HCT116 (cell line): ENCODE measurements around the gene CAMKK1. TPM values are rescaled to one million over a fixed set of nuclear protein-coding genes. Genes with fewer than 3 reads are reported as not detected.

Experiments
- ATAC-seq: fragments of 200-7000 bp; cut with Tn5 transposase; 2 replicates; pipeline ENCODE4 v1.9.1; 2020; ENCODE audit warnings: mild to moderate bottlenecking, moderate library complexity
- BruUV-seq: library from RNA; stranded (reverse); fragments of 400-500 nt; replicated peaks from 2 replicates; lab custom pipeline; 2021; lab: Mats Ljungman, UMichigan
- CTCF ChIA-PET: fragments of 300-600 bp; sonication (Branson Sonifier 250); formaldehyde crosslinking; loops from one replicate; lab custom pipeline; 2021; ENCODE audit warnings: antibody characterized with exemption; lab: Charles Lee
- POLR2A ChIA-PET: fragments of 300-600, 350-600 bp; sonication (Branson Sonifier 250); formaldehyde crosslinking; loops from one replicate; lab custom pipeline; 2021; ENCODE audit warnings: antibody characterized with exemption; lab: Charles Lee
- RAD21 ChIA-PET, 2 experiments: fragments of 300-600 bp; sonication (Branson Sonifier 250); formaldehyde crosslinking; loops; one replicate each; lab custom pipeline; 2023; ENCODE audit warnings: low total read pairs in 2 of 2; ENCODE audit not compliant: uncharacterized antibody in 2 of 2, unreplicated experiment in 2 of 2, low non-redundant PET in 1 of 2; lab: Charles Lee
- DNase-seq: peaks from one replicate; pipeline ENCODE4 v3.0.0-alpha.2; 2010; ENCODE audit warnings: low read depth, low spot score
- H2AFZ ChIP-seq: fragments of 200-600 bp; shearing (Covaris generic), sonication (generic); 2 replicates; pipeline ENCODE4 v1.6.1; 2017; ENCODE audit warnings: low read depth, mixed run types, mixed read lengths, antibody characterized with exemption, low read length; ENCODE audit not compliant: poor library complexity, severe bottlenecking
- H3K27ac ChIP-seq: 2 replicates; pipeline ENCODE4 v1.5.1; 2012; ENCODE audit warnings: low read depth, low read length
- H3K27me3 ChIP-seq: fragments of 200-600 bp; sonication (generic); 2 replicates; pipeline ENCODE4 v1.6.1; 2016; ENCODE audit warnings: mixed run types, low read length, mixed read lengths; ENCODE audit not compliant: insufficient read depth
- H3K36me3 ChIP-seq, 2 experiments: fragments of 200-500 bp in 1 of 2; fragments of 200-600 bp in 1 of 2; sonication (Bioruptor generic) in 1 of 2; sonication (generic) in 1 of 2; 2 replicates each; pipeline versions ENCODE4 v1.5.1 to v1.6.1; 2014 to 2016; ENCODE audit warnings: low read length in 2 of 2, inconsistent platforms in 1 of 2, mixed read lengths in 1 of 2, mixed run types in 1 of 2; ENCODE audit not compliant: insufficient read depth in 2 of 2, control insufficient read depth in 1 of 2
- H3K4me1 ChIP-seq, 2 experiments: fragments of 200-600 bp in 1 of 2; sonication (generic) in 1 of 2; 2 replicates each; pipeline versions ENCODE4 v1.5.1 to v1.6.1; 2012 to 2017; ENCODE audit warnings: low read length in 2 of 2, inconsistent platforms in 1 of 2, mild to moderate bottlenecking in 1 of 2, mixed read lengths in 1 of 2, mixed run types in 1 of 2, moderate library complexity in 1 of 2; ENCODE audit not compliant: insufficient read depth in 2 of 2, control insufficient read depth in 1 of 2
- H3K4me2 ChIP-seq: fragments of 200-600 bp; sonication (generic); 2 replicates; pipeline ENCODE4 v1.6.1; 2017; ENCODE audit warnings: mixed run types, low read length, mixed read lengths
- H3K4me3 ChIP-seq, 2 experiments: fragments of 200-600 bp in 1 of 2; sonication (generic) in 1 of 2; replicated peaks in 1 of 2; 2 replicates each; pipeline ENCODE4 v1.5.1; 2011 to 2016; ENCODE audit warnings: low read length in 2 of 2, control low read depth in 1 of 2, low read depth in 1 of 2, mild to moderate bottlenecking in 1 of 2, mixed read lengths in 1 of 2, mixed run types in 1 of 2
- H3K79me2 ChIP-seq: fragments of 200-600 bp; sonication (generic); 2 replicates; pipeline ENCODE4 v1.6.1; 2017; ENCODE audit warnings: mild to moderate bottlenecking, mixed run types, low read length, moderate library complexity, mixed read lengths; ENCODE audit not compliant: insufficient read depth
- H3K9ac ChIP-seq: fragments of 200-600 bp; sonication (generic); 2 replicates; pipeline ENCODE4 v1.6.1; 2016; ENCODE audit warnings: low read length, mixed read lengths
- H3K9me2 ChIP-seq: fragments of 200-600 bp; sonication (generic), shearing (Covaris generic); 2 replicates; pipeline ENCODE4 v1.6.1; 2017; ENCODE audit warnings: mixed run types, mild to moderate bottlenecking, moderate library complexity; ENCODE audit not compliant: insufficient read depth
- H3K9me3 ChIP-seq, 2 experiments: fragments of 200-500 bp in 1 of 2; fragments of 200-600 bp in 1 of 2; sonication (Bioruptor generic) in 1 of 2; sonication (generic) in 1 of 2; 2 replicates each; pipeline ENCODE4 v1.6.1; 2014 to 2017; ENCODE audit warnings: low read length in 2 of 2, mixed read lengths in 2 of 2, inconsistent platforms in 1 of 2, low read depth in 1 of 2, mild to moderate bottlenecking in 1 of 2, mixed run types in 1 of 2, moderate library complexity in 1 of 2; ENCODE audit not compliant: control insufficient read depth in 1 of 2, insufficient read depth in 1 of 2
- H4K20me1 ChIP-seq: fragments of 200-600 bp; sonication (generic), shearing (Covaris generic); 2 replicates; pipeline ENCODE4 v1.6.1; 2017; ENCODE audit warnings: mixed run types, mild to moderate bottlenecking, moderate library complexity; ENCODE audit not compliant: insufficient read depth
- EGR1 ChIP-seq: IDR thresholded peaks from 2 replicates; pipeline ENCODE4 v1.6.1; 2012; ENCODE audit warnings: low read depth
- ELF1 ChIP-seq: IDR thresholded peaks from 2 replicates; pipeline ENCODE4 v1.6.1; 2012; ENCODE audit warnings: low read depth, borderline replicate concordance
- JUND ChIP-seq: IDR thresholded peaks from 2 replicates; pipeline ENCODE4 v1.6.1; 2012
- POLR2A ChIP-seq: IDR thresholded peaks from 2 replicates; pipeline ENCODE4 v1.7.0; 2011; ENCODE audit warnings: borderline replicate concordance; ENCODE audit not compliant: insufficient read depth, insufficient read length; ENCODE audit errors: extremely low read depth
- POLR2AphosphoS5 ChIP-seq: IDR thresholded peaks from 2 replicates; pipeline ENCODE4 v1.6.1; 2011; ENCODE audit warnings: mild to moderate bottlenecking, low read depth, low read length, moderate library complexity
- SP1 ChIP-seq: IDR thresholded peaks from 2 replicates; pipeline ENCODE4 v1.6.1; 2012; ENCODE audit warnings: low read depth
- TCF7L2 ChIP-seq: IDR thresholded peaks from 2 replicates; pipeline ENCODE4 v1.7.0; 2011; ENCODE audit warnings: borderline replicate concordance, inconsistent platforms; ENCODE audit not compliant: insufficient read depth, insufficient read length; ENCODE audit errors: extremely low read depth
- YY1 ChIP-seq: IDR thresholded peaks from 2 replicates; pipeline ENCODE4 v1.6.1; 2011; ENCODE audit warnings: low read length, low read depth, moderate library complexity, mild to moderate bottlenecking; ENCODE audit not compliant: insufficient replicate concordance; ENCODE audit errors: extremely low read depth
- ZFX ChIP-seq: fragments of 450-650 bp; IDR thresholded peaks from 2 replicates; pipeline ENCODE4 v1.6.1; 2017
- intact Hi-C: fragments of 100-400 bp; cut with micrococcal nuclease; formaldehyde crosslinking; loops from 2 replicates; pipeline ENCODE4 v1.10.0; 2022
- total RNA-seq: library from RNA; stranded (reverse); gene quantifications from one replicate; pipeline ENCODE4 v1.2.1, GENCODE V29; 2021; ENCODE audit not compliant: unreplicated experiment
- TF ChIP-seq, protein P1 (sequence below), 3 experiments: fragments of 200-600 bp in 1 of 3; sonication (generic) in 1 of 3; IDR thresholded peaks in 2 of 3; conservative IDR thresholded peaks in 1 of 3; 2 replicates each; pipeline ENCODE4 v1.5.1; 2012 to 2017; ENCODE audit warnings: low read depth in 2 of 3, low read length in 2 of 3, antibody characterized with exemption in 1 of 3, borderline replicate concordance in 1 of 3, control low read depth in 1 of 3, mild to moderate bottlenecking in 1 of 3, mixed read lengths in 1 of 3, mixed run types in 1 of 3, moderate library complexity in 1 of 3; ENCODE audit not compliant: insufficient read depth in 1 of 3
- TF ChIP-seq, protein P2 (sequence below): IDR thresholded peaks from 2 replicates; pipeline ENCODE4 v1.6.1; 2011; ENCODE audit warnings: mild to moderate bottlenecking, low read length, moderate library complexity; ENCODE audit not compliant: insufficient replicate concordance; ENCODE audit errors: extremely low read depth
- TF ChIP-seq, protein P3 (sequence below): IDR thresholded peaks from 2 replicates; pipeline ENCODE4 v1.6.1; 2012
- TF ChIP-seq, protein P4 (sequence below): IDR thresholded peaks from 2 replicates; pipeline ENCODE4 v1.6.1; 2012; ENCODE audit warnings: low read depth

The CAMKK1 gene
- total RNA-seq, 1 experiment from 2014 or later, result 10.6 TPM

DNA sequence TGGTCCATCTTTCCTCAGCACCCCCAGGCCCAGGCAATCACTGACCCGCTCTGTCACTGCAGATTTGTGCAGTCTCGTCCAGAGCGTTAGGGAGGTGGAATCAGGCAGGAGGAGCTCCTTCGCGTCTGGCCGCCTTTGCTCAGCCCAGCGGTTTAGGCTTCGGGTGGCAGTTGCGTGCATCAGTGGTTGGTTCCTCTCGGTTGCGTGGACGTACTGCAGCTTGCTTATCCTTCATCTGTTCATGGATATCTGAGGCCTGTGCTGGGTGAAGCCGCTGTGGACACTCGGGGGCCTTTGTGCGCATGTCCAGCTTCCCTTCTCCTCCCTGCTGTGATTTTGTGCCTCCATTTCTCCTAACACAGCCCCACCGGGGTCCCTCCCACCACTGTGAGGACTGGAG, 28.2 kb upstream of the CAMKK1 start (continued):
- TF ChIP-seq, protein P1, sequence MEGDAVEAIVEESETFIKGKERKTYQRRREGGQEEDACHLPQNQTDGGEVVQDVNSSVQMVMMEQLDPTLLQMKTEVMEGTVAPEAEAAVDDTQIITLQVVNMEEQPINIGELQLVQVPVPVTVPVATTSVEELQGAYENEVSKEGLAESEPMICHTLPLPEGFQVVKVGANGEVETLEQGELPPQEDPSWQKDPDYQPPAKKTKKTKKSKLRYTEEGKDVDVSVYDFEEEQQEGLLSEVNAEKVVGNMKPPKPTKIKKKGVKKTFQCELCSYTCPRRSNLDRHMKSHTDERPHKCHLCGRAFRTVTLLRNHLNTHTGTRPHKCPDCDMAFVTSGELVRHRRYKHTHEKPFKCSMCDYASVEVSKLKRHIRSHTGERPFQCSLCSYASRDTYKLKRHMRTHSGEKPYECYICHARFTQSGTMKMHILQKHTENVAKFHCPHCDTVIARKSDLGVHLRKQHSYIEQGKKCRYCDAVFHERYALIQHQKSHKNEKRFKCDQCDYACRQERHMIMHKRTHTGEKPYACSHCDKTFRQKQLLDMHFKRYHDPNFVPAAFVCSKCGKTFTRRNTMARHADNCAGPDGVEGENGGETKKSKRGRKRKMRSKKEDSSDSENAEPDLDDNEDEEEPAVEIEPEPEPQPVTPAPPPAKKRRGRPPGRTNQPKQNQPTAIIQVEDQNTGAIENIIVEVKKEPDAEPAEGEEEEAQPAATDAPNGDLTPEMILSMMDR (IDR thresholded peaks at IDR 0.05 in 2 of 3, conservative IDR thresholded peaks at IDR 0.05 in 1 of 3; ENCODE audit: borderline replicate concordance in 1 of 3, insufficient read depth in 1 of 3, low read depth in 2 of 3, low read length in 2 of 3), result no peak
- TF ChIP-seq ZFX (no peak), SP1 (no peak)
- TF ChIP-seq, protein P2, sequence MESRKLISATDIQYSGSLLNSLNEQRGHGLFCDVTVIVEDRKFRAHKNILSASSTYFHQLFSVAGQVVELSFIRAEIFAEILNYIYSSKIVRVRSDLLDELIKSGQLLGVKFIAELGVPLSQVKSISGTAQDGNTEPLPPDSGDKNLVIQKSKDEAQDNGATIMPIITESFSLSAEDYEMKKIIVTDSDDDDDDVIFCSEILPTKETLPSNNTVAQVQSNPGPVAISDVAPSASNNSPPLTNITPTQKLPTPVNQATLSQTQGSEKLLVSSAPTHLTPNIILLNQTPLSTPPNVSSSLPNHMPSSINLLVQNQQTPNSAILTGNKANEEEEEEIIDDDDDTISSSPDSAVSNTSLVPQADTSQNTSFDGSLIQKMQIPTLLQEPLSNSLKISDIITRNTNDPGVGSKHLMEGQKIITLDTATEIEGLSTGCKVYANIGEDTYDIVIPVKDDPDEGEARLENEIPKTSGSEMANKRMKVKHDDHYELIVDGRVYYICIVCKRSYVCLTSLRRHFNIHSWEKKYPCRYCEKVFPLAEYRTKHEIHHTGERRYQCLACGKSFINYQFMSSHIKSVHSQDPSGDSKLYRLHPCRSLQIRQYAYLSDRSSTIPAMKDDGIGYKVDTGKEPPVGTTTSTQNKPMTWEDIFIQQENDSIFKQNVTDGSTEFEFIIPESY, result no peak
- TF ChIP-seq, protein P3, sequence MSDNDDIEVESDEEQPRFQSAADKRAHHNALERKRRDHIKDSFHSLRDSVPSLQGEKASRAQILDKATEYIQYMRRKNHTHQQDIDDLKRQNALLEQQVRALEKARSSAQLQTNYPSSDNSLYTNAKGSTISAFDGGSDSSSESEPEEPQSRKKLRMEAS, result no peak
- TF ChIP-seq, all 23 proteins: peak for 0

DNA sequence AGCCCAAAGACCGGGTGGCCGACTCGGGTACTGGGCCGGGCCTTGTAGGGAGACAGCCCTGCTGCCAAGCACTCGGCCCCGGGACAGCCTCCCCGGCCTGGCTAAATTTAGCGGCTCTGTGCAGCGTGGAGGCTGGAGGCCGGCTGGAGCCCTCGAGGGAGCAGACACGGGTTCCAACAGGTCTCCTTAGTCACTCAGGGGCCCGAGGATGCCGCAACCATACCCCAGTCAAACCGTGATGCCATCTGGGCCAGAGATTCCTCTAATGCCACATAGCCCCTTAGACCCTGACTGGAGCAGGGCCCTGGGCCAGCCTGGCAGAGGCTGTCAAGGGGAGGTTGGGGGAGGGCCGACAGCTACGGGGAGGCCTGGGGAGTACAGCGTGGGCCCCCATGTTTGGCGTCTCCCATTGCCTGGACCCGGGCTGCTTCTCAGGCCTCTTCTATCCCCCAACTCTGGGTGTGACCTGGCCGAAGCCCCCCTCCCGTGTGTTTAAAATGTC, 26.3 kb upstream of the CAMKK1 start:
- Histone ChIP-seq H3K9me3 (no peaks in the 10 kb centered on the region), H3K9me2 (no peaks in the 10 kb centered on the region), H3K36me3 (no peaks in the 10 kb centered on the region), H3K79me2 (no peaks in the 10 kb centered on the region), H3K4me2 (no peak overlapping the region), H3K27me3 (no peaks in the 10 kb centered on the region), H3K27ac (no peak overlapping the region; the same call in 1 of the 2 replicates), H4K20me1 (no peaks in the 10 kb centered on the region), H3K9ac (no peak overlapping the region), H2AFZ (no peak overlapping the region), H3K4me1 (peaks cover 0 to under 1% of the 10 kb centered on the region in 2 experiments; a peak in 2 of 4 replicates), H3K4me3 (no peak overlapping the region)
- CTCF ChIA-PET, result no interaction called here
- ATAC-seq (no peak), DNase-seq (no peak)
- BruUV-seq, result no TSS peak
- POLR2A ChIA-PET, result no interaction called here
- intact Hi-C loops, result no loop called here
- RAD21 ChIA-PET, result no interaction called here
- TF ChIP-seq JUND, result no peak
- TF ChIP-seq EGR1, result no peak
- TF ChIP-seq YY1, result no peak
- no peak for TF ChIP-seq ELF1
- no peak for TF ChIP-seq POLR2AphosphoS5
- no peak for TF ChIP-seq POLR2A
- TF ChIP-seq, protein P1 (IDR thresholded peaks at IDR 0.05 in 2 of 3, conservative IDR thresholded peaks at IDR 0.05 in 1 of 3; ENCODE audit: borderline replicate concordance in 1 of 3, insufficient read depth in 1 of 3, low read depth in 2 of 3, low read length in 2 of 3), result no peak
- TF ChIP-seq TCF7L2, result no peak
- TF ChIP-seq, protein P4, sequence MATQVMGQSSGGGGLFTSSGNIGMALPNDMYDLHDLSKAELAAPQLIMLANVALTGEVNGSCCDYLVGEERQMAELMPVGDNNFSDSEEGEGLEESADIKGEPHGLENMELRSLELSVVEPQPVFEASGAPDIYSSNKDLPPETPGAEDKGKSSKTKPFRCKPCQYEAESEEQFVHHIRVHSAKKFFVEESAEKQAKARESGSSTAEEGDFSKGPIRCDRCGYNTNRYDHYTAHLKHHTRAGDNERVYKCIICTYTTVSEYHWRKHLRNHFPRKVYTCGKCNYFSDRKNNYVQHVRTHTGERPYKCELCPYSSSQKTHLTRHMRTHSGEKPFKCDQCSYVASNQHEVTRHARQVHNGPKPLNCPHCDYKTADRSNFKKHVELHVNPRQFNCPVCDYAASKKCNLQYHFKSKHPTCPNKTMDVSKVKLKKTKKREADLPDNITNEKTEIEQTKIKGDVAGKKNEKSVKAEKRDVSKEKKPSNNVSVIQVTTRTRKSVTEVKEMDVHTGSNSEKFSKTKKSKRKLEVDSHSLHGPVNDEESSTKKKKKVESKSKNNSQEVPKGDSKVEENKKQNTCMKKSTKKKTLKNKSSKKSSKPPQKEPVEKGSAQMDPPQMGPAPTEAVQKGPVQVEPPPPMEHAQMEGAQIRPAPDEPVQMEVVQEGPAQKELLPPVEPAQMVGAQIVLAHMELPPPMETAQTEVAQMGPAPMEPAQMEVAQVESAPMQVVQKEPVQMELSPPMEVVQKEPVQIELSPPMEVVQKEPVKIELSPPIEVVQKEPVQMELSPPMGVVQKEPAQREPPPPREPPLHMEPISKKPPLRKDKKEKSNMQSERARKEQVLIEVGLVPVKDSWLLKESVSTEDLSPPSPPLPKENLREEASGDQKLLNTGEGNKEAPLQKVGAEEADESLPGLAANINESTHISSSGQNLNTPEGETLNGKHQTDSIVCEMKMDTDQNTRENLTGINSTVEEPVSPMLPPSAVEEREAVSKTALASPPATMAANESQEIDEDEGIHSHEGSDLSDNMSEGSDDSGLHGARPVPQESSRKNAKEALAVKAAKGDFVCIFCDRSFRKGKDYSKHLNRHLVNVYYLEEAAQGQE, result no peak
